HCT116 (cell line): ENCODE results near the gene SIAH2.

Source experiments
- CTCF ChIP-seq, 3 experiments: fragments of 200-600 bp in 1 of 3; sonication (generic) in 1 of 3; IDR thresholded peaks in 2 of 3; conservative IDR thresholded peaks in 1 of 3; 2 replicates each; pipeline ENCODE4 v1.5.1; 2012 to 2017; ENCODE audit warnings: low read depth in 2 of 3, low read length in 2 of 3, antibody characterized with exemption in 1 of 3, borderline replicate concordance in 1 of 3, control low read depth in 1 of 3, mild to moderate bottlenecking in 1 of 3, mixed read lengths in 1 of 3, mixed run types in 1 of 3, moderate library complexity in 1 of 3; ENCODE audit not compliant: insufficient read depth in 1 of 3
- EZH2 ChIP-seq: fragments of 200-600 bp; sonication (generic); IDR thresholded peaks from 2 replicates; pipeline ENCODE4 v1.6.1; 2017; ENCODE audit warnings: antibody characterized with exemption, mixed run types

GRCh38 chr3:150761831-150762661 lies 923 bp downstream of the SIAH2 start:
- no peak for TF ChIP-seq EZH2
- TF ChIP-seq CTCF (IDR thresholded peaks at IDR 0.05 in 2 of 3, conservative IDR thresholded peaks at IDR 0.05 in 1 of 3; ENCODE audit: borderline replicate concordance in 1 of 3, insufficient read depth in 1 of 3, low read depth in 2 of 3, low read length in 2 of 3): no peak
